OCI-M2 (cell line): ENCODE data around the gene PIWIL4.
"Not testable (repeated sequence)": the region's sequence is repeated elsewhere in the genome, so short reads cannot be mapped to it uniquely, and the experiment has no call there.

Experiments
- DNase-seq: peaks from one replicate; lab custom pipeline; 2025; ENCODE audit not compliant: unreplicated experiment; lab: John Stamatoyannopoulos, UW

The PIWIL4 gene

DNA sequence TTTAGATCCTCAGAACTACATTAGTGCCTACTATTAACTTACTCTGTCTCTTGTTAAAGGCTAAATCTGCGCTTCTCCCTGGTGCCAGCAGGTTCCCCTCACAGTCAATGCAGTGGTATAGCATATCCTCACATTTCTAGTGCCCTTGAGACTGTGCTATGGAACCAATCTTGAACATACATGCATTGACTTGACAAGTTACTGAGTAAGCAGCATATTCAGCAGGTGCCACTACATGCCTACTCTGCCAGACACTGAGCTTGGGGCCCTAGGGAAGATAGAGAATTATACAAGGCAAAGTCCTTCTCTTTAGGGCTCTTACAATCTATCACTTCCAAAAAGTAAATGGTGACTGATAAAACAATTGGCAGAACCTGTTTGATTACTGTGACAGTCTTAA, 20.3 kb upstream of the PIWIL4 start:
- no peak for DNase-seq

DNA sequence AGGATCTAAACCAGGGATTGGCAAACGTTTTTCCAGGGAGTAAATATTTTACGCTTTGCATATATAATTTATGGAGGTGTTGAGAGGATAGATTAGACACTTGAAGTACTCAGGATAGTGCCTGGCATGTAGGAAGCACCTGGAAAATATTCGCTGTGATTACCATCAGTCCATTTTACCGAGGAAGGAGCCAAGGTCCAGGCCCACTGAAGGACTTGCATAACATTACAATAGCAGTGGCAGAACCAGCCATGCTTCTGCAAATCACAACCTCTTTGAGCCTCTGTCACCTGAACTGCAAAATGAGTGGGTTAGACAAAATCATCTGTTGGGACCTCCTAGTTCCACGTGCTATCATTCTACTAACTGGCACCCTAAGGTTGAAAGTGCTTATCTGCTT, 18.0 kb upstream of the PIWIL4 start:
- DNase-seq, result no peak

DNA sequence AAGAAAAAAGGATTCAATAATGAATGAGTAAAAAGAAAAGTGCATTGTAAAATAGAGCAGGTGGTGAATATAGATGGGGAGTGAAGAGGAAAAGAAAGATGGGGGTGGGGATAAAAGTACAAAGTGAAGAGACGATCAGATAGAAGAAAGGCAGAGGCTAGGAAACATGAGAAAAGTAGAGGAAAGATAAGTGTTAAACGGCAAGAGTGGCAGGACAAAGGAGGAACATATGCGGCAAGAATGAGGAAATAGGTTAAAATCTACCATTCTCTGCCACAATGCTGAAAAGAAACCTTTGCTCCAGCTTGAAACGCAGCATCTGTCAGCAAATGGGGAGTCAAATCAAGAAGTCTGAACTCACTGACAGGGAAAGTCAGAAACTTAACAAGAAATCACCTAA, 16.7 kb upstream of the PIWIL4 start:
- DNase-seq, result no peak

DNA sequence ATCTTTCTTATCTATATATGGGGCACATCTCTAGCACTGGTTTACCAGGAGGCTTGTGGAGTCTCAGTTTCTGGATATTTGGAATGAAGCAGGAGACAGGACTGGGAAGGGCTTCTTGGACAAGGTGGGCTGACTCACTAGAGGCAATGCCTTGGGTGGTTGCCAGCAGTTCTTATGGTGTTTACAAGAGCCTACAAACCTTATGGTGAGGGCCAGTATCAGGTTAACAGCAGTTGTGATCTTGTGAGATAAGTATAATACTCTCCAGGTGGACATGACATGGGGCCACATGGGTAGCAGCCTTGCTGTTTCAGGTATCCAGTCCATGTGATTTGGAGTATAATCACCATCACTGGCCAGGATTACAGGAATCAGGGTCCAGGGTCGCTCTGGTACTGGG, 13.2 kb upstream of the PIWIL4 start:
- DNase-seq, result no peak

DNA sequence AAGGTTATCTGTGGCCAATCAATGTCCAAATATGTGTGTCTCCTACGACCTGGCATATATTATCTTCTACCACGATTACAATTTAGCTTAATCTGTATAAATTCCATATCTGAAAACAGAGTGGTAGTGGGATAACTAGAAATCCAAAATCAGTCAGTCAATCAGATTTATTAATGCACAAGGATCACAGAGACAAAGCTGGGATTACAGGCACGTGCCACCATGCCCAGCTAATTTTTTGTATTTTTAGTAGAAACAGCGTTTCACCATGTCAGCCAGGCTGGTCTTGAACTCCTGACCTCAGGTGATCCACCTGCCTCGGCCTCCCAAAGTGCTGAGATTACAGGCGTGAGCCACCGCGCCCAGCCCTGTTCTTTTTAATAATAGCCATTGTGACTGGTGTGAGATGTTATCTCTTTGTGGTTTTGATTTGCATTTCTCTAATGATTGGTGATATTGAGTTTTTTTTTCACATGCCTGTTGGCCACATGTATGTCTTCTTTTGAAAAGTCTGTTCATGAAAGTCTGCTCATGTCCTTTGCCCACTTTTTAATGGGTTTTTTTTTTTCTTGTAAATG, 11.3 kb upstream of the PIWIL4 start:
- DNase-seq, result not testable (repeated sequence)

DNA sequence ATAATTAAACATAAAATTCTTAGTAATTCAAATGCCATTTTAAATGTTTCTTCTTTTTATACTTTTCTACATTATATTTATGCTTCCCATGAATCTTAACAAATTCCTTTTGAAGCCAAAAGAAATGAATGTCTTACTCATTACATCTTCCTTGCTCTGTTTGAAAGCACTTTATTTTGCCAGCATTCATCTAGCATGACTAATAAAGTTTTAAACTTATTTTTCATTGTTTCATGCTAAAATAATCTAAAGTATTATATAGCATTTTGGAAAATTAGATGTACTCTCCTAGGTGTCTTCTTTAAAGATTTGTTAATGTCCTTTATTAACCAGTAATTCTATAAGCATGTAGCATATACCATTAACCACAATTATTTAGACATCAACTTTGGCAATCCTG, 9.7 kb upstream of the PIWIL4 start:
- no peak for DNase-seq

DNA sequence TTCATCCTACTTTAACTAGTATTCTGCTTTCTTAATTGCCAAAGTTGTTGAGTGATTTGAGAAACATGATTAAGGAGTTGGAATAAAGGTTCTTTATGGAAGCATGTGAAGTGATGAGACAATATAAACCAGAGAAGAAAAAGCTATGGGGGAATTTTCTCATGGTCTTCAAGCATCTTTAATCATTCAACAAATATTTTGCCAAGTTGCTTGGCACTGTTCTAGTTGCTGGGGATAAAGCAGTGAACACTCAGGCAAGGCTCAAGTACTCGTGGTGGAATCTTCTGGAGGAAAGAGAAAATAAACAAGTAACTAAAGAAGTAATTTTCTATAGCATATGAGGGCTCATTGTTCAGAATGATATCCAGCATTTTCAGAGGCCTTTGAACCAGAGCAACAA, 9.2 kb upstream of the PIWIL4 start:
- no peak for DNase-seq

DNA sequence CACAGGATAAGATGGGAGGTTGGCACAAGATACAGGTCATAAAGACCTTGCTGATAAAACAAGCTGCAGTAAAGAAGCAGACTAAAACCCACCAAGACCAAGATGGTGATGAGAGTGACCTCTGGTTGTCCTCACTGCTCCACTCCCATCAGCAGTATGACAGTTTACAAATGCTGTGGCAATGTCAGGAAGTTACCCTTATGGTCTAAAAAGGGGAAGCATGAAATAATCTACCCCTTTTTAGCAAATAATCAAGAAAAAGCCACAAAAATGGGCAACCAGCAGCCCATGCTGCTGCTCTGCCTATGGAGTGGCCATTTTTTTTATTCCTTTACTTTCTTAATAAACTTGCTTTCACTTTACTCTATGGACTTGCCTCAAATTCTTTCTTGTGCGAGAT, 8.7 kb upstream of the PIWIL4 start:
- DNase-seq, result no peak

DNA sequence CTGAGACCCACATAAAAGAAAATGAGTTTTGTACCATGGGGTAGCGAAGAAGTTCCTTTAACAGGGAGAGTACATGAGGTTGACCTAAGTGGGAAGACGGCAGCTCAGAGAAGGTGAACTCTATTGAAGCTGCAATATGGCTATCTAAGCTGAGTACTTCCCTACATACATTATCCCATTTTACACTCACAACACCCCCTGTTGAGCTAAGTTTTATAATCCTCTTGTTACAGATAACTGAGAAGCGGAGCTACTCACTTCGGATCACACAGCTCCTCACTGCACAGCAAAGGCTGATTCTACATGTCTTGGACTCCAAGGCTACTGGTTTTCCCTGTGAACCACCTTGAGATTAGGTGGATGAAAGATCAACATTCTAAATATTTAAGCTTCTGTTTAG, 8.2 kb upstream of the PIWIL4 start:
- no peak for DNase-seq

DNA sequence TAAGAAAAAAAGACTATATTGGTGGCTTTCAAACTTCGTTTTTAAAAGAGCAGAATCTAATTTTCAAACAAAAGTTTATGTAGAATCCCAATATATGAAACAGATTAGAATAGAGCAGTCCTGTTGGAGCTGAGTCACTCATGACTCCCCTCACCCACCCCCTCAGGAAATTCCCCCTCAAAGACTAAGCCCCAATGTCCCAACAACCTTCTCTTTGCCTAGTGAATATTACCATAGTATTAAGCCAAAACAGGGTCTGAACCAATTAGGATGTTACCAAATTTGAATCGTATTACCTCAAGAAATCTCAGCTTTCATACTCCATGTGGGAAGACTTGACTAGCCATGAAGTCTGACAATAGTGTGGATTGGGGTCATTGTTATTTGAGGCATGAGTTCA, 7.8 kb upstream of the PIWIL4 start:
- DNase-seq, result no peak

DNA sequence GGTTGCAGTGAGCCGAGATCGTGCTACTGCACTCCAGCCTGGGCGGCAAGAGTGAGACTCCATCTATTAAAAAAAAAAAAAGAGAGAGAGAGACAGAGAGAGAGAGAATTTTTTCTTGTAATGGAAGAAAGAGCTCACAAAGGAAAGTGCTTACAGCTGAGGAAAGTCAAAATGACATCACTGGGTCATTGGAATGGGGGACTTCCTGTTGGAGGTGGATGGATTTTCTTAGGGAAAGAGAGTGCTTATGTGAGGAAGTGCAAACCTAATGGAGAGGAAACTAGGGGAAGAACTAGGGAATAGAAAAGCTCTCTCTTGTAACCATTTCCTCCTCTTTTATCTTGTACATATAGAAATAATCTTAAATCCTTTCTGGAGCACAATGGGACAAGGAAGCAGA, 6.3 kb upstream of the PIWIL4 start:
- no peak for DNase-seq

DNA sequence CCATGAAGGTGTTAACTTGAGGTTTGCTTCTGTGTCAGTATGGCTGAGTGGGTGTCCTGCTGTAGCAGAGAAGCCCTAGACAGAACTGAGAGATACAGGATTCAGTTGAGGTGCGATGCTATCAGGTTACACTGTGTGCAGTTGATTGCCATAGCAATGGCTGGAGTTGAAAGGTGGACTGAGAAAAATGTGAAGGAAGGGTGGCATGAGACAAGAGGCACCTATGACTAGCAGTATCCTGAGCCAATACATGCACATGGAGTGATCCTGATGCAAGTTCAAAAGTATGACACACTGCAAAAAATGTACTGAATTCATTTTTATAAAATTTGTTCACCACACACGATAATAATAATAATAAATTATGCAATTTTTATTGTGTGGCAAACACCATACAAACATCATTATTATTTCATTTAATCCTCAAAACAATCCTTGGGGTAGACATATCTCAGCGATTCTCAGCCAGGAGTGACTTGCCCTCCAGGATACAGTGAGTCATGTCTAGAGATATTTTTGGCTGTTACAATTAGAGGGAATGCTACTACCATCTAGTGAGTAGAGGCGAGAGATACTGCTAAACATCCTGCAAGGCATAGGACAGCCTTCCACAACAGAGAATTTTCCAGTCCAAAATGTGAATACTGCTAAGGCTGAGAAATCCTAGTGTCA, 3.9 kb upstream of the PIWIL4 start:
- no peak for DNase-seq

DNA sequence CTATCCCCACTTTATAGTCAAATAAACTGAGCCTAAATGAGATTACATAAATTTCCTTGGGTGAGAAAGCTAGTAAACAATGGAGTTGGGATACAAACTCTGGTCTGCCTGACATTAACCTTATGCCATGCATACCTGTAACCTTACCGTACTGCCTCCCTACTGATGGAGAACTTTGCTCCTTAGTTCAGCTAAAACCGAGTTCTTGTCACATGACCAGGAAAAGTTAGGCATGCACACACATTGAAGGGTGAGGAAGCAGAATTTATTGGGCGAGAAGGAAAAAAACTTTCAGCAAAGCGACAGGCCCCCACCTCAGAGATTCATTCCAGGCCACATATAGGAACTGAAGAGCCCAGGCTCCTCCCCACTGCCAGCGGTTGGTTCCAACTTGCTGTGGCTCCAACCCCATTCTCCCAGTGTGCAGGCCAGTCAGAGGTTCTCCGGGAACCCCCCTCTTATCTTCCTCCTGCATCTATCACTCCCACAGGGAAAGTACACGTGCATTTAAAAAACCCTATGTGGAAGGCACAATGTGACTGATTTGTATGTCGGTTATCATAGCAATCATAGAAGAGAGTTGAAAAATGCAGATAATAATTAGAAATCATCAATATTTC, 3.2 kb upstream of the PIWIL4 start:
- DNase-seq, result no peak

DNA sequence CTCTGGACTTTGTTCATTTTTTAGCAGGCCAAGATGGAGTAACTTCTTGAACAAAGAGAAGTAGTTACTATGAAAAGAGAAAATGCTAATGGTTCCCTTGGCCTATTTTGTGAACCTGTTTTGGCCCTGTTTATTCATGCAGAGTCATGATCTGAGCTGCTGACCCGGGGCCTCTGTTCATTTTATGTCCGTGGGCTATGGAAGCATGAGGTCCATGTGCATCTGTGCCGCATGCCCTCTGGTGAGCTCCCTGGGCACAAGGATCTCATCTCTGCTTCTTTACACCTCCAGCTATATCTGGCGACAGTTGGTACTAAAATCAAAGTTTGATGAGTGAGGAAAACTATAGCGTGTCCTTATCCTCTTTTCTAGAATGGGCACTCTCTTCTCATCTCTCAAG, 1.0 kb downstream of the PIWIL4 start:
- DNase-seq, result no peak

DNA sequence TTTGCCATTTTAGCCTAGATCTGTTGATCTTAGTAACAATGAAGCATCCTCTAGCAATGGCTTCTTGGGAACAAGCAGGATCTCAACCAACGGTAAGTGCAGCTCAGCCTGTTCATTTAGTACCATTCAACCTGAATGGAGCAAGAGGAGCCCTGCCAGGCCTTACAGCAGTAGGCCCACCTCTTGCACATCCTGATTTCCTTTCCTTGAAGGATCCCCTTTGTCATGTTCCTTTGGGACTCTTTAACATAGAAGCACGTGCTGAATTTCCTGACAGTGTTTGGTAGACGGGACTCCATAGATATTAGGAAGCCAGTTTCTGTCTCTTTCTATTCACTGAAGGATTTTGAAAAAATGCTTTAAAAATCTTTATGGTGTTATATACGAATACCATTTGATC, 1.5 kb downstream of the PIWIL4 start:
- no peak for DNase-seq

DNA sequence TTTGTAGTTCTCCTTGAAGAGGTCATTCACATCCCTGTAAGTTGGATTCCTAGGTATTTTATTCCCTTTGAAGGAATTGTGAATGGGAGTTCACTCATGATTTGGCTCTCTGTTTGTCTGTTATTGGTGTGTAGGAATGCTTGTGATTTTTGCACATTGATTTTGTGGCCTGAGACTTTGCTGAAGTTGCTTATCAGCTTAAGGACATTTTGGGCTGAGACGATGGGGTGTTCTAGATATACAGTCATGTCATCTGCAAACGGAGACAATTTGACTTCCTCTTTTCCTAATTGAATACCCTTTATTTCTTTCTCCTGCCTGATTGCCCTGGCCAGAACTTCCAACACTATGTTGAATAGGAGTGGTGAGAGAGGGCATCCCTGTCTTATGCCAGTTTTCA, 5.8 kb downstream of the PIWIL4 start:
- not testable (repeated sequence) for DNase-seq

DNA sequence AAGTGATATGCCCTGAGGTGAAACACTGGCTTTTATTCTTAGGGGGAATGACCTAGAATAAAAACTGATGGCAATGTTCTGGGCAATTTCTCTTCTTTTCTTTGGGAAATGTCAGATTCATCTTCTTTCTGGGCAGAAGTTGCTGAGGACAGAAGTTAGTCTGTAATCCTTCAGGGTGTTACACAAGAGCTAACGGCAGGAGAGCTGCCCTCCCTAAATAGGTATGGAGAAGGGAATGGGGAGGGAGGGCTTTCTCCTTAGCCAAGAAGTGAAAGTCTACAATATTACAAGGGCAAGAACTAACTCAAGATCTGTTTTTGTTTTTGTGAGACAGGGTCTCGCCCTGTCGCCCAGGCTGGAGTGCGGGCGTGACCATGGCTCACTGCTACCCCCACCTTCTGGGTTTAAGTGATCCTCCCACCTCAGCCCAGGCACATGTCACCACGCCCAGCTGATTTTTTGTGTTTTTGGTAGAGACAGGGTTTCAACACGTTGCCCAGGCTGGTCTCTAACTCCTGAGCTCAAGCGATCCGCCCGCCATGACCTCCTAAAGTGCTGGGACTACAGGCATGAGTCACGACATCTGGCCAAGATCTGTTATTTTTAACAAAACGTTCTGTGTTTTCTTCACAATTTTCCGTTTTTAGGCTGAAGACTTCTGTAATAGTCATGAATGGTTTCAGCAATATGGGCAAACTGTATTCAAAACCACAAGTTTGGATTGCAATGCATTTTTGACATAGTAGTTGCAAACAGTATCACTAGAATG, 7.2 kb downstream of the PIWIL4 start:
- DNase-seq, result no peak

DNA sequence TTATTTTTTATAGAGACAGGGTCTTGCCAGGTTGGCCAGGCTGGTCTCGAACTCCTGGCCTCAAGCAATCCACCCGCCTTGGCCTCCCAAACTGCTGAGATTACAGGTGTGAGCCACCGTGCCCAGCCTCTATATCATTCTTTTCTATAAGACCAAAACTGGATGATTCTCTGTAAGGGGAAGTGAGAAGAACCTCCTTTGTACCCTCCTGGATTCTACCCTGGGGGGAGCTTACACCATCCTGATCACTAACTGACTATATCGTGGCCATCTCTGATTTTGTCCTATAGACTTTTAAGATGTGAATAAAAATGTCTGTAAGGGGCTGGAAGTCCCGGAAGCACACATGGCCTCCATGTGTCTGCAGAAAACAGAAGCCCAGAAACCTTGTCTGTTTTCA, 9.1 kb downstream of the PIWIL4 start:
- no peak for DNase-seq

DNA sequence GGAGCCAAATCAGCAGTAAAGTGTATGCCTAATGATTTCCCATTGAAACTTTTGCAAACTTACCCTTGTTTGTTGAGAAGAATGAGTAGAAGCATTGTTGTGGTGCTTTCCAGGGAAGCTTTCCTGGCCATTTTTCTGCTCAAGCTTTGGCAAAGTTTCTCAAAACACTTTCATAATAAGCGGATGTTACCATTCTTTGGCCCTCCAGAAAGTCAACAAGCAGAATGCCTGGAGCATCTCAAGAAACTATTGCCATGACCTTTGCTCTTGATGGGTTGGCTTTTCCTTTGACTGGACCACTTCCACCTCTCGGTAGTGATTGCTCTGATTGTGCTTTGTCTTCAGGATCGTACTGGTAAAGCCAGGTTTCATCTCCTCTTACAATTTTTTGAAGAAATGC, 10.7 kb downstream of the PIWIL4 start:
- no peak for DNase-seq

DNA sequence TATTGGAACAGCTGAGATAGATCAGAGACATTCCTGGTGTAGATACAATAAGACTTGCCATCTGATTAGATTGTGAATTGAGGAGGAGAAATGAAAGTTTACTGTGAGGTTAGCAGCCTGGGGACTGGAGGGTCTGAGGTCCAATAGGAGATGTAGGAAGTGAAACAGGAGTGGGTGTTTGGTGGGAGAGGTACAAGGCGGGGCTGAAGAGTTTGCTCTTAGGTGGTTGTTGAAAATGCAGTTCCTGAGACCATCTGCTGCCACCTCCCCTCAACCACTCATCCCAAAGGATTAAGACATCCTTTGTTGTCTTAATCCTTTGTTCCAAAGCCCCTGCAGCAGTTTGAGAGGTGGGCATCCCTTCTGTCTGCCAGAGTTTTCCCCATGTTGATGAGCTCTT, 14.8 kb downstream of the PIWIL4 start:
- no peak for DNase-seq

DNA sequence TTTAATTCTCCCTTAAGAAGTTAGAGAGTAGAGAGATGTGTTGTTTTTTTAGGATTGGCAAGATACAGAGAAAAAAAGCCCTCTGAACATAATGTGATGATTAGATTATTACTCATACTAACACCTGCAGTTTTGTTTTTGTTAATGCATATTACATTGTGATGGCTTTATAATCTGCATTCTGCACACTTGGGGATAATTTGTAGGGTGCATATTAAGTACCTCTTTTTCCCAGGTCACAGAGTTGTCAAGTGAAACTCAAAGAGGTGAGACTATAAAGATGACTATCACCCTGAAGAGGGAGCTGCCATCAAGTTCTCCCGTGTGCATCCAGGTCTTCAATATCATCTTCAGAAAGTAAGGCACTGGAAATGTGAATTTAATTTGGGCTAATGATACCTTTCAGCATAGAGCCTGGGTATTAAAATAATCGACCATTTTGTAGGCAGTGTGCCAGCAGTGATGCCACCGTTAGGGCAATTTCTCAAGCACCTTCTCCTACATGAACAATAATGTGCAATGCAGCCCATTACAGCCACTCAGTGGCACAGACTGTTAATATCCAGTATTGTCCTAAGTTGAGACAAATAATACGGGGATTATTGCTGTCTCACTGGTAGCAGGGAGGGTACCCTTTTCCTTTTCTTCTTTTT, 16.2 kb downstream of the PIWIL4 start:
- DNase-seq, result no peak
